Kasumi-1 (cell line): ENCODE measurements around the gene TRIM66.
A peak's percentile ranks its signal among the peaks of the same experiment; 100 is the strongest.

ENCODE experiments used
- DNase-seq, 2 experiments: peaks; one replicate each; lab custom pipeline; 2025; lab: John Stamatoyannopoulos, UW

Gene TRIM66

GRCh38 chr11:8608652-8609051 is 73.8 kb downstream of the TRIM66 start:
- DNase-seq = no peak

- no peak for DNase-seq
These were observed 76.4 kb downstream of the TRIM66 start for GRCh38 chr11:8605971-8606563.

- peak; percentile 59 to 60 for DNase-seq
These were observed 78.3 kb downstream of the TRIM66 start for GRCh38 chr11:8604078-8604723.

- no peak for DNase-seq
These were observed 78.8 kb downstream of the TRIM66 start for GRCh38 chr11:8603696-8604077.

GRCh38 chr11:8601376-8602133 is 80.9 kb downstream of the TRIM66 start:
- no peak for DNase-seq

GRCh38 chr11:8598506-8598905 is 84.0 kb downstream of the TRIM66 start:
- DNase-seq = no peak

- DNase-seq = peak; percentile 23 to 48
These were observed 85.3 kb downstream of the TRIM66 start for GRCh38 chr11:8597182-8597581.

- DNase-seq = no peak
These were observed 85.9 kb downstream of the TRIM66 start for GRCh38 chr11:8596504-8597046.

- peak; percentile 46 to 57 for DNase-seq
These were observed 88.2 kb downstream of the TRIM66 start, which contains the start of gene STK33 for GRCh38 chr11:8593935-8594909. Gene STK33, minus strand, starts transcription at chr11:8594228. Its CDS starts 119,323 bp downstream, at chr11:8474905.

GRCh38 chr11:8593455-8593854 is 89.0 kb downstream of the TRIM66 start:
- DNase-seq = no peak

- no peak for DNase-seq
These were observed 94.5 kb downstream of the TRIM66 start for GRCh38 chr11:8587915-8588314.

- DNase-seq = no peak
These were observed 95.7 kb downstream of the TRIM66 start for GRCh38 chr11:8586805-8587204.

- DNase-seq = peak; percentile 9 to 25
These were observed 96.3 kb downstream of the TRIM66 start for GRCh38 chr11:8586184-8586583.

GRCh38 chr11:8584511-8584910 is 98.0 kb downstream of the TRIM66 start:
- DNase-seq = no peak

GRCh38 chr11:8584082-8584481 is 98.4 kb downstream of the TRIM66 start:
- DNase-seq = no peak

GRCh38 chr11:8581300-8581699 is 101.2 kb downstream of the TRIM66 start:
- DNase-seq = no peak

GRCh38 chr11:8577791-8578581 is 104.5 kb downstream of the TRIM66 start:
- no peak for DNase-seq

GRCh38 chr11:8574798-8575197 is 107.7 kb downstream of the TRIM66 start:
- DNase-seq = no peak

GRCh38 chr11:8573777-8574176 is 108.7 kb downstream of the TRIM66 start:
- DNase-seq = no peak

GRCh38 chr11:8567602-8568198 is 114.8 kb downstream of the TRIM66 start:
- DNase-seq = no peak
